HCT116 (cell line): ENCODE data around the gene SLC17A2. TPM values are rescaled to one million over a fixed set of nuclear protein-coding genes. Genes with fewer than 3 reads are reported as not detected.

Experiments
- EZH2 ChIP-seq: fragments of 200-600 bp; sonication (generic); IDR thresholded peaks from 2 replicates; pipeline ENCODE4 v1.6.1; 2017; ENCODE audit warnings: antibody characterized with exemption, mixed run types
- total RNA-seq: library from RNA; stranded (reverse); gene quantifications from one replicate; pipeline ENCODE4 v1.2.1, GENCODE V29; 2021; ENCODE audit not compliant: unreplicated experiment

The SLC17A2 gene
- total RNA-seq, 1 experiment from 2014 or later = not detected

DNA sequence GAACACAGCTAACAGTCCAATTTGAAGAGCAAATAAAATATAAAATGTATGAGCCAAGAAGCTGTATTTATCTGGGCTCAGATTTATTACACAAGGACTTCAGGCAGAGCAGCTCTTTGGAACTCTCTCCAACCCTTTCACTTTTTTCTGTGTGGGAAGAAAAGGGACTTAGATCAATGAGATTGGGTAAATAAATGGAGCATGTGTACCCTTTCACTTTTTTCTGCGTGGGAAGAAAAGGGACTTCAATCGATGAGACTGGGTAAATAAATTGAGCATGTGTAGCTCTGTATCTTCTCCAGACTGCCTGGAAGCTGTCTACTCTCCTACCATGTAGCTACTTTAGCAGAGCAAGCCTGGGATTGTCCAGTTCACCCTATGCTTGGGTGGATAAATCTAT is 67.1 kb downstream of the SLC17A2 start (continued):
- no peak for TF ChIP-seq EZH2
- TF ChIP-seq, all 23 proteins: peak for 0

Other genes starting within 250 kb of the SLC17A2 start
- gene SLC17A4, start 175.9 kb downstream of the SLC17A2 start, total RNA-seq = not detected
- gene SLC17A1, start 98.6 kb downstream of the SLC17A2 start, total RNA-seq = not detected
- not detected for gene SLC17A3, start 56.4 kb downstream of the SLC17A2 start, total RNA-seq
- 9.6 TPM for gene TRIM38, start 32.1 kb upstream of the SLC17A2 start, total RNA-seq
- 9.8 TPM for gene HFE, start 156.7 kb upstream of the SLC17A2 start, total RNA-seq